Brain microvascular endothelial cell (primary cell): ENCODE data around the gene TAF1D.
"Not testable (repeated sequence)": the region's sequence is repeated elsewhere in the genome, so short reads cannot be mapped to it uniquely, and the experiment has no call there.

Experiments used
- DNase-seq: peaks from one replicate; pipeline ENCODE4 v3.0.0-alpha.2; 2020
- H3K27ac ChIP-seq: fragments of 250-450 bp; sonication (Bioruptor Pico); 2 replicates; pipeline ENCODE4 v1.5.1; 2020; ENCODE audit warnings: mild to moderate bottlenecking, moderate library complexity
- H3K27me3 ChIP-seq: fragments of 250-450 bp; sonication (Bioruptor Pico); replicated peaks from 2 replicates; pipeline ENCODE4 v1.5.1; 2020; ENCODE audit warnings: mild to moderate bottlenecking
- H3K36me3 ChIP-seq: fragments of 250-450 bp; sonication (Bioruptor Pico); replicated peaks from 2 replicates; pipeline ENCODE4 v1.5.1; 2020; ENCODE audit warnings: mild to moderate bottlenecking
- H3K4me3 ChIP-seq: 2 replicates; pipeline ENCODE4 v1.5.1; 2011; ENCODE audit warnings: low read depth, mild to moderate bottlenecking, control low read depth, low read length, moderate library complexity
- CTCF ChIP-seq: IDR thresholded peaks from 2 replicates; pipeline ENCODE4 v1.5.1; 2011; ENCODE audit warnings: low read depth, mild to moderate bottlenecking, moderate library complexity, low read length, control low read depth, inconsistent platforms; ENCODE audit errors: missing control alignments
- in situ Hi-C: cut with HindIII; loops from 2 replicates; pipeline ENCODE4 v1.10.0; 2017; ENCODE audit warnings: low sequenced_read_pairs, low pct_ligation_motif_present

Gene TAF1D

GRCh38 chr11:93745005-93745755, 3.9 kb upstream of the TAF1D start:
- H3K27ac ChIP-seq: not testable (repeated sequence)

GRCh38 chr11:93744669-93745004, 3.3 kb upstream of the TAF1D start:
- no peak overlapping the region for H3K4me3 ChIP-seq

More at GRCh38 chr11:93745005-93745755, 3.9 kb upstream of the TAF1D start:
- DNase-seq: peak; percentile 22
- in situ Hi-C loops, H3K4me3 ChIP-seq, H3K36me3 ChIP-seq, H3K27me3 ChIP-seq: not testable (repeated sequence)
- peak; percentile 2 for TF ChIP-seq CTCF

GRCh38 chr11:93743291-93743690, 2.0 kb upstream of the TAF1D start:
- in situ Hi-C loops: no loop called here
- TF ChIP-seq CTCF: no peak
- no peak for DNase-seq
- Histone ChIP-seq H3K4me3 (no peak overlapping the region), H3K36me3 (peaks cover 15% of the 10 kb centered on the region), H3K27ac (no peak overlapping the region), H3K27me3 (no peaks in the 10 kb centered on the region)

More at GRCh38 chr11:93744669-93745004, 3.3 kb upstream of the TAF1D start:
- Histone ChIP-seq H3K27me3 (no peaks in the 10 kb centered on the region), H3K27ac (no peak overlapping the region), H3K36me3 (peaks cover 3% of the 10 kb centered on the region)
- TF ChIP-seq CTCF: no peak
- no peak for DNase-seq
- in situ Hi-C loops: no loop called here

GRCh38 chr11:93741882-93742226, 559 bp upstream of the TAF1D start:
- peak overlapping the region; percentile 98 for H3K4me3 ChIP-seq
- TF ChIP-seq CTCF: no peak
- in situ Hi-C loops: no loop called here
- peak overlapping the region; percentile 94 for H3K27ac ChIP-seq
- H3K27me3 ChIP-seq: no peaks in the 10 kb centered on the region
- H3K36me3 ChIP-seq: peaks cover 29% of the 10 kb centered on the region
- no peak for DNase-seq

GRCh38 chr11:93740730-93741093, 583 bp downstream of the TAF1D start:
- DNase-seq: peak; percentile 46

More at GRCh38 chr11:93740730-93741093, 583 bp downstream of the TAF1D start:
- Histone ChIP-seq H3K27me3 (no peaks in the 10 kb centered on the region), H3K27ac (peak overlapping the region; percentile 94), H3K4me3 (peak overlapping the region; percentile 98), H3K36me3 (peaks cover 40% of the 10 kb centered on the region)
- in situ Hi-C loops: no loop called here
- no peak for TF ChIP-seq CTCF
